ENCODE measurements around the gene SERPINA5. TPM values are rescaled to one million over a fixed set of nuclear protein-coding genes. Genes with fewer than 3 reads are reported as not detected.

Gene SERPINA5
- total and polyA plus RNA-seq, 2 of the 13 experiments (the other 11 are each of a cell fraction or from before 2014, with no cell fraction given), result 449 to 498 TPM

GRCh38 chr14:94572637-94573303 lies 8.5 kb upstream of the SERPINA5 start (continued):
- TF ChIP-seq ZGPAT (CRISPR knock-in tag; IDR thresholded peaks at IDR 0.05) (peak; percentile 57), ZNF251 (CRISPR knock-in tag; IDR thresholded peaks at IDR 0.05) (no peak), ONECUT2 (CRISPR knock-in tag; IDR thresholded peaks at IDR 0.05) (peak; percentile 87), DDIT3 (CRISPR knock-in tag; IDR thresholded peaks at IDR 0.05) (0 out of 2 replicates have a peak, but pooled peaks have one; percentile 28), HOXA7 (CRISPR knock-in tag; IDR thresholded peaks at IDR 0.05) (no peak), SP140L (CRISPR knock-in tag; IDR thresholded peaks at IDR 0.05; ENCODE audit: borderline replicate concordance) (no peak), ZNF230 (CRISPR knock-in tag; IDR thresholded peaks at IDR 0.05) (0 out of 2 replicates have a peak, but pooled peaks have one; percentile 33), SOX5 (CRISPR knock-in tag; IDR thresholded peaks at IDR 0.05; ENCODE audit: borderline replicate concordance) (peak; percentile 49; the same call in 1 of the 2 replicates), CBX1 (IDR thresholded peaks at IDR 0.05; ENCODE audit: low read depth) (no peak), RCOR2 (CRISPR knock-in tag; IDR thresholded peaks at IDR 0.05) (peak; percentile 83), SMARCC2 (IDR thresholded peaks at IDR 0.05) (no peak), RXRB (CRISPR knock-in tag; IDR thresholded peaks at IDR 0.05; ENCODE audit: borderline replicate concordance) (peak; percentile 82), RFX5 (IDR thresholded peaks at IDR 0.05; ENCODE audit: low read depth, low read length) (no peak), ZNF883 (CRISPR knock-in tag; IDR thresholded peaks at IDR 0.05; ENCODE audit: not compliant biosample characterization) (peak; percentile 31), NFATC3 (CRISPR knock-in tag; IDR thresholded peaks at IDR 0.05) (no peak), BORCS8-MEF2B (CRISPR knock-in tag; IDR thresholded peaks at IDR 0.05) (no peak), ZBTB43 (CRISPR knock-in tag; conservative IDR thresholded peaks at IDR 0.05) (peak; percentile 84; the same call in 1 of the 2 replicates), GATAD1 (CRISPR knock-in tag; IDR thresholded peaks at IDR 0.05) (no peak), NFAT5 (CRISPR knock-in tag; IDR thresholded peaks at IDR 0.05) (no peak), ZNF761 (CRISPR knock-in tag; conservative IDR thresholded peaks at IDR 0.05) (0 out of 2 replicates have a peak, but pooled peaks have one; percentile 20), SMARCE1 (IDR thresholded peaks at IDR 0.05; ENCODE audit: borderline replicate concordance) (no peak), SAFB2 (CRISPR knock-in tag; IDR thresholded peaks at IDR 0.05; ENCODE audit: borderline replicate concordance, low read depth) (0 out of 2 replicates have a peak, but pooled peaks have one; percentile 16)
